GM20000 (cell line): ENCODE data around the gene GPAT2.
A peak's percentile ranks its signal among the peaks of the same experiment; 100 is the strongest.
"Not testable (repeated sequence)": the region's sequence is repeated elsewhere in the genome, so short reads cannot be mapped to it uniquely, and the experiment has no call there.

Experiments used
- DNase-seq: peaks from one replicate; pipeline ENCODE4 v3.0.0; 2012; ENCODE audit warnings: low spot score
- TF ChIP-seq, protein P1 (sequence below): IDR thresholded peaks from 2 replicates; pipeline ENCODE4 v1.5.1; 2012; ENCODE audit warnings: mild to moderate bottlenecking, control low read depth; ENCODE audit errors: extremely low read depth, missing control alignments

Gene GPAT2

GRCh38 chr2:96025194-96025492, 9.6 kb downstream of the GPAT2 start:
- no peak for DNase-seq

DNA sequence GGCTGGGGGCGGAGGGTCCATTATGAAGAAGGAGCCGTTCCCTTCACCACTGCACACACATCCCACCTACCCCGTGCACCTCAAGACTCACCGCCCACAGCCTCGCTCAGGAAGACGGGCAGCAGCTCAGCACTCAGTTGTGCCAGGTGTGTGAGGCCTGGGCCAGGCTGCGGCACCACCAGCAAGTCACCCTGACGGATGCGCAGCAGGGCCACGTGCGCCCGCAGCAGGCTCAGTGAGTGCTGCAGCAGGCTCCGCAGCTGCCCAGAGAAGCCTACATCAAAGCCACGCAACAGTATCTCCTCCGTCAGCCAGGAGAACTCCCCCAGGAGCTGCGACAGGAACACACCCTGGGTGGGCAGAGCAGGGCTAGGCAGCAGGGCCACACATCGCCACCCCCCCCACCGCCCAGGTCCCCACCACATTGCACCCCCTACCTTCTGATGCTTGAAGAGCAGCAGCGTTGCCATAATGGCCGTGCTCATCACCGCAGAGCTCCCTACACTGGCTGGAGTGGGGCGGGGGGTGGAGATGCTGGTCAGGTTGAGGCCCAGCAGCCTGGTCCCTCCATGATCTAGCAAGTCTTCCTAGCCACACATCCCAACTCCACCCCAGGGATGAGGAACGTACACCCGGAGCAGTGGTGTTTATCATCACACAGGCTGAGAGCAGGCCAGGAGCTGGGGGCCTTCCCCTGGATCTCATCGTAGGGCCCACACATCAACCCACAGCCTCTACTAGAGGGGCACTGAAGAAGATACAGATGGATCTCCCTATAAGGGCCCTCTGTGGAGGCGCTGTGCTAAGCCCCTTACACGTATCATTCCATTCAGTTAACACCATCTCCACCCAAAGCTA, 10.2 kb downstream of the GPAT2 start:
- TF ChIP-seq, protein P1, sequence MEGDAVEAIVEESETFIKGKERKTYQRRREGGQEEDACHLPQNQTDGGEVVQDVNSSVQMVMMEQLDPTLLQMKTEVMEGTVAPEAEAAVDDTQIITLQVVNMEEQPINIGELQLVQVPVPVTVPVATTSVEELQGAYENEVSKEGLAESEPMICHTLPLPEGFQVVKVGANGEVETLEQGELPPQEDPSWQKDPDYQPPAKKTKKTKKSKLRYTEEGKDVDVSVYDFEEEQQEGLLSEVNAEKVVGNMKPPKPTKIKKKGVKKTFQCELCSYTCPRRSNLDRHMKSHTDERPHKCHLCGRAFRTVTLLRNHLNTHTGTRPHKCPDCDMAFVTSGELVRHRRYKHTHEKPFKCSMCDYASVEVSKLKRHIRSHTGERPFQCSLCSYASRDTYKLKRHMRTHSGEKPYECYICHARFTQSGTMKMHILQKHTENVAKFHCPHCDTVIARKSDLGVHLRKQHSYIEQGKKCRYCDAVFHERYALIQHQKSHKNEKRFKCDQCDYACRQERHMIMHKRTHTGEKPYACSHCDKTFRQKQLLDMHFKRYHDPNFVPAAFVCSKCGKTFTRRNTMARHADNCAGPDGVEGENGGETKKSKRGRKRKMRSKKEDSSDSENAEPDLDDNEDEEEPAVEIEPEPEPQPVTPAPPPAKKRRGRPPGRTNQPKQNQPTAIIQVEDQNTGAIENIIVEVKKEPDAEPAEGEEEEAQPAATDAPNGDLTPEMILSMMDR = no peak
- no peak for DNase-seq

More at GRCh38 chr2:96025194-96025492, 9.6 kb downstream of the GPAT2 start:
- TF ChIP-seq, protein P1 = no peak

DNA sequence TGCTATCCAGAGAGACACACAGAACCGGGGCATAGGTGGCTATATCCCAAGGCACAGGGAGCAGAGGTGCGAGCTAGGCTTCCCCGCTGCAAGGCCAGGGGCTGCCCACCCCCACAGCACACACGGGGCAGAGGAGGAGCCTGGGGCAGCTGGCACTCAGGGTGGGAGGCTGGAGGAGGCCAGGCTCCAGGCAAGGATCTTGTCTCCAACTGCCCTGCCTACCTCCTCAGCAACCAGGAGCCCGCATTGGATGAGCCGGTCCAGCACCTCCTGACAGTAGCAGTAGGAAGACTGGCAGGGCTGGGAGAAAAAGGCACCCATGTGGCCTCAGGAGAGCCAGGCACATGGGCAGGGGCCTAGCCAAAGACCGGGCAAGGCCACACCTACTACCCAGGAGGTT, 11.0 kb downstream of the GPAT2 start:
- DNase-seq = not testable (repeated sequence)

DNA sequence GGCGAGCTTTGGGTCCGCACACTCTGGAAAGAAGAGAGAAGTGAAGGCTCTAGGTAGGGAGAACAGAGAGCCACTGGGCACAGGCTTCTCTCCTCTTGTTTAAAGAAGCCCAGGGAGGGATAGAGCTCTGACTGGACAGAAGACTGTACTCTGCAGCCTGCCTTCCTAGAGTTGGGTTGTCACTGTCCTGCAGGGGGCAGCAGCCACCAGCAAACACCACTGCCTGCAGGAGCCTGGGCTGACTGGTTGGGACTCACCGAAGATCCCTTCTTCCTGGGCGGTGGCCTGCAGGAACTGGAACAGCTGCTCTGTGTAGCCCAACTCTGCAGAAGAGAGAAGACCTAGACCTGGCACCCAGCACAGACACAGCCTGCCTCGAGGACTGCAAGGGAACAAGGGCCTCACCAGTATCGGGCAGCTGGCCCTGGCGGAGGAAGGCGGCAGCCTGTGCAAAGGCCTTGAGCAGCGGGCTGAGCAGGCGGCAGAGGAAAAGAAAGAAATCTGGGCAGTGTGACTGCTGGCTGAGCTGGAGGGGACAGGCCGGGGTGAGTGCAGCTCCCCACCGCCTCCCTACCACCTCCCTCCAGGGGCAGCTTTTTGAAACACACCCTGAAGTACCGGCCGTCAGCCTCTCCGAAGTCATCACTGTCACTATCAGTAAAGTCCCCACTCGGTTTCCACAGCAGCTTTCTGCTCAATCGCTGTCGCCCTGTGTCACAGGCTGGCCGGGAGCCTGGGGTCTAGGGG, 11.8 kb downstream of the GPAT2 start:
- TF ChIP-seq, protein P1 = peak; percentile 84
- peak; percentile 84 for DNase-seq

DNA sequence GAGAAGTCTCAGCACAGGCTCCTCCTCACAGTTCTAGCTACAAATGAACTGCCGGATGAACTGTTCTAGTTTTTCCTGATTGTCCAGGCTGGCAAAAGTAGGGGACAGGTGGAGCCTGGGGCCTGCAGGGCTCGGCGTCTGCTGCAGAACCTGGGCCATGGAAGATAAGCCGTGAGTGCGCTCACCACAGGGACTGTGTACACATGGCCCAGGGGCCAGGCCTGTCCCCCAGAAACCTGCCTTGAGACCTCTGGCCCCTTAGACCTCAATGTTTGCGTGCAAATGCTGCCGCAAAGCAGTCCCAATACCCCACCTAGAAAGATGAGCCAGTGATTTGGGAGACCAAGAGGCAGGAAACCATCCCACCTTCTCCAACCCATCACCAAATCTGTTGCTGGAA, 12.6 kb downstream of the GPAT2 start:
- DNase-seq = not testable (repeated sequence)

GRCh38 chr2:96021142-96021541, 13.6 kb downstream of the GPAT2 start:
- DNase-seq = not testable (repeated sequence)

DNA sequence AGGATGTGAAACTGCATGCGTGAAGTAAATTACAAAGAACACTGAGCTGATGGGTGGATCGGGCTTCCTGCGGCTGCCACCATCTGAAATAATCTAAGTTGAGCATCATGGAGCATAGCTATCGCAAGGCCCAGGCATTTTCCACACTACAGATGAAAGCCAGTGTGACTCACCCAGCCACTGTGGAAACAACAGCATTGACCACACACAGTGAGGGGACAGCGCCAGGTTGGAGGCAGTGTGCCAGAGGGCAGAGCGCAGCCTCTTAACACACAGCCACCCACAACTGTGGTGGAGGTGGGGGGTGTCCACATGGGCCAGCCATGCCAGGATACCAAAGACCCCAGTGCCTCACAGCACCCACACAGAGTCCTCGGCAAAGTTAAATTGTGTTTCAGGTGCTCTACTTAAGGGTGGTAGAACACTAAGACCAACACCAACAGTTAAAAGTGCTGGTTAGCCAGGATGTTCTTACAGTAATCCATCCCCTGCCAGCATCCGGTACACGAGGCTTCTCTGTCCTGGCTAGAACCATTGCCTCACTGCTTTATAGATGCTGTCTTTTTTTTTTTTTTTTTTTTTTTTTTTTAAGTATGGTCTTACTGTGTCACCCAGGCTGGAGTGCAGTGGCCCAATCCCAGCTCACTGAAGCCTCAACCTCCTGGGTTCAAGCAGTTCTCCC, 14.7 kb downstream of the GPAT2 start:
- not testable (repeated sequence) for DNase-seq

DNA sequence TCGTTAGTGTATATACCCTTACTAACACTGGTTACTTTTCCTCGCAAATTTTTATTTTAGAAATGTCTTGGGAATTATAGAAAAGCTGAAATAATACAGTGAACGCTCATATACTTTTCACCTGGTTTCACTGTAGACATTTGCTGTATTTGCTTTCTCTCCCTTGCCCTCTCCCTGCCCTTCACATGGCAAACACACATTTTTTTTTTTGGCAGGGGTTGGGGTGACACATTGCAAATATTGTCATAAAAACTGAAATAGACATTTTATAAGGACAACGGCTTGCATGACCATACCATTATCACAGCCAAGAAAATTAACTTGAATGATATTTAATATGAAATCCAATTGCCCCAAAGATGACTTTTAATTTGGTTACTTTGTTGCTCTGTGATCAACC, 18.4 kb downstream of the GPAT2 start:
- DNase-seq = not testable (repeated sequence)

DNA sequence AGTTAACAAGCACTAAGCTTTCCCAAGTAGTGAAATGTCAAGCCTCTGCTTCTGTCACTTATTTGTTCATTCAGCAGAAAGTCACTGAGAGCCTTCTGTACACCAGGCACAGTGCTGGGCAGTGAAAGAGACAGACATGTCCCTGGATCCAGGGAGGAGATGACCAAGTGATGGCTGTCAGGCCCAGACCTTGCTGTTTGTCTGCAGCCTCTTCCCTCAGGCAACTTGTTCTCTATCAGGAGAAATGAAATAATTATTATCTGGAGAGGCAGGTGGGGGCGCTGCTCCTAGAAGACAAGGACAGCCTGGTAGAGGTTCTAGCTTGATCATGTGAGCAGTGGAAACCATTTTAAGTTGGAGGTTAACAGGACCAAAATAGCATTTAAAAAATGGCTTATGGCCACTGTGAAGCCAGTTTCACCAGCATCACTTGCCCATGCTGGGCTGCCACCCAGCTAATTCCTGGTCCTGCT, 21.9 kb downstream of the GPAT2 start:
- DNase-seq = not testable (repeated sequence)

DNA sequence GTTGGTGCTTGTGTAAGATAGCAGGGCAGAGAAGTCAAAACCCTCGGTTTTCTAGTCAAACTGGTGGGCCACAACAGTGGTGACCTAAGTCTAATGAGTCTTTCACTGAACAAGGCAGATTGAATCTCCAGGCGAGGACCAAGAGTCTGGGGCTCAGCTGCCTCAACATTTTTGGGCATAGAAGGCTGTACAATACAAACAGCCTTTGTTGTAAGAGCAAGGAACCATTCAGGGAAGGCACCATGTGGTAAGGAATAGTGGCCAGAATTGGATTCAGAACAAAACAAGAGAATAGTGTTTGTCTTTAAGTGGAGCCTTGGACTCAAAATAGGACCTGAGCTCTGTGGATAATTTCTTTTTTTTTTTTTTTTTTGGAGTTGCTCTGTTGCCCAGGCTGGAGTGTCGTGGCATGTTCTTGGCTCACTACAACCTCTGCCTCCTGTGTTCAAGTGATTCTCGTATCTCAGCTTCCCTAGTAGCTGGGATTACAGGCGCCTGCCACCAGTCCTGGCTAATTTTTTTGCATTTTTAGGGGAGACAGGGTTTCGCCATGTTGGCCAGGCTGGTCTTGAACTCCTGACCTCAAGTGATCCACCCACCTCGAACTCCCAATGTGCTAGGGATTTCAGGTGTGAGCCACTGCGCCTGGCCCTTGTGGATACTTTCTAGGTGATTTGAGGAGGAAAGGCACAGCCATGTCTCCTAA, 22.5 kb downstream of the GPAT2 start:
- not testable (repeated sequence) for DNase-seq

GRCh38 chr2:96011129-96011455, 23.6 kb downstream of the GPAT2 start:
- TF ChIP-seq, protein P1 = peak; percentile 25
- not testable (repeated sequence) for DNase-seq

DNA sequence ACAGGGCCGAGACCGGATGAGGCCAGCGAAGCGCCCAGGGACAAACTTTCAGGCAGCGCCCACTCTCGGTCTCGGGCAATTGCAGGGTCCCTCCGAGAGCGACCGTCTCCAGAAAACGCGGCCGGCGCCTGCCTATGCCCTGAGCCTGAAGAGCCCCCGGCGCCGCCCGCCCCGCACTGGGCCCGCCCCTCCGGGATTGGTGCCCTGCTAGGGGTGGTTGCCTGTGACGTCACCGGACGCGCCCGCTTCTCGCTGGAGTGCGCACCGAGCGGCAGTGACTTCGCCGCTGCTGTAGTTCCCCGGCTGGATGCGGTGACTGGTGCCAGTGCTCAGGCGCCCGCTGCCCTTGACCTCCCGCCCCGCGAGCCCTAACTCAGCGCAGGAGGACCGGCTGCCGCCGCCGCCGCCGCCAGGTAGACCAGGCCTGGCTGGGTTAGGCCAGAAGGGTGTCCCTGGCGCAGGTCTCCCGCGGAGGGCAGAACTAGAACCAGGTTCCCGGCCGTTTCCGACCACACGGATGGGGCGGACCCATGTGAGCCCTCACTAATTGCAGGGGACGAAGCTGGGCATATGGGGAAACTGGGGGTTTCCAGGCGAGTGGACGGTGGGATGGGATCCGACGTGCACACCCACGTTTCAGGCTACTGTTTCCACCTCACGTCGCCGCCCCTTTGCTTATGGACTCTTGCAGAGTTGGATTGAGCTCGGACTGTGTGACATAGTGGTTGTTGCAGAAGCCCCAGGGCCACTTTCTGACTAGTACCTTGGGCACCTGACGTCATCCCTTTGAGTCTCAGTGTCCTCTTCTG, 24.2 kb downstream of the GPAT2 start:
- DNase-seq = peak; percentile 80

- not testable (repeated sequence) for DNase-seq
These were observed 24.9 kb downstream of the GPAT2 start for GRCh38 chr2:96009833-96010232.

- DNase-seq = not testable (repeated sequence)
These were observed 26.7 kb downstream of the GPAT2 start for GRCh38 chr2:96008051-96008450.
